Activated B cell treated with CpG ODN at 0.5 μM for 24 hours (primary cell): Measurements from ENCODE around the gene PLAC8L1. TPM values are rescaled to one million over a fixed set of nuclear protein-coding genes. Genes with fewer than 3 reads are reported as not detected.

Source experiments
- ATAC-seq: fragments of 200-7000 bp; cut with Tn5 transposase; one replicate; pipeline ENCODE4 v1.10.0; 2021; ENCODE audit warnings: low read depth, mild to moderate bottlenecking, moderate library complexity
- CTCF ChIA-PET: fragments of 350-600 bp; sonication (Branson Sonifier 250); formaldehyde crosslinking; loops from one replicate; lab custom pipeline; 2021; ENCODE audit warnings: antibody characterized with exemption; lab: Charles Lee
- POLR2A ChIA-PET: fragments of 350-600 bp; sonication (Branson Sonifier 250); formaldehyde crosslinking; loops from one replicate; lab custom pipeline; 2021; ENCODE audit warnings: antibody characterized with exemption; lab: Charles Lee
- DNase-seq: peaks from one replicate; pipeline ENCODE4 v3.0.0; 2022
- H3K27ac Mint-ChIP-seq: one replicate; pipeline ENCODE4 v1.8.0; 2020; ENCODE audit warnings: mixed read lengths
- H3K27me3 Mint-ChIP-seq: one replicate; pipeline ENCODE4 v1.8.0; 2021; ENCODE audit warnings: mixed read lengths
- H3K36me3 Mint-ChIP-seq: one replicate; pipeline ENCODE4 v1.8.0; 2021; ENCODE audit warnings: low read depth, mixed read lengths
- H3K4me1 Mint-ChIP-seq: one replicate; pipeline ENCODE4 v1.8.0; 2021; ENCODE audit warnings: mixed read lengths
- H3K4me3 Mint-ChIP-seq: one replicate; pipeline ENCODE4 v1.8.0; 2020; ENCODE audit warnings: mild to moderate bottlenecking, mixed read lengths
- H3K9me3 Mint-ChIP-seq: one replicate; pipeline ENCODE4 v1.8.0; 2020; ENCODE audit warnings: mixed read lengths
- intact Hi-C: fragments of 100-400 bp; cut with micrococcal nuclease; formaldehyde crosslinking; loops from one replicate; pipeline ENCODE4 v1.15.1; 2024
- total RNA-seq: library from RNA; stranded (reverse); gene quantifications from 2 replicates; pipeline ENCODE4 v1.2.3, GENCODE V29; 2022
- TF ChIP-seq, protein P1 (sequence below): fragments of 200-600 bp; IDR thresholded peaks from one replicate; pipeline ENCODE4 v1.8.0; 2022; ENCODE audit warnings: antibody characterized with exemption, mild to moderate bottlenecking

PLAC8L1 gene
- total RNA-seq, 1 donor from 2014 or later: 0.78 TPM

- CTCF ChIA-PET: no interaction called here
- POLR2A ChIA-PET: no interaction called here
- TF ChIP-seq, protein P1, sequence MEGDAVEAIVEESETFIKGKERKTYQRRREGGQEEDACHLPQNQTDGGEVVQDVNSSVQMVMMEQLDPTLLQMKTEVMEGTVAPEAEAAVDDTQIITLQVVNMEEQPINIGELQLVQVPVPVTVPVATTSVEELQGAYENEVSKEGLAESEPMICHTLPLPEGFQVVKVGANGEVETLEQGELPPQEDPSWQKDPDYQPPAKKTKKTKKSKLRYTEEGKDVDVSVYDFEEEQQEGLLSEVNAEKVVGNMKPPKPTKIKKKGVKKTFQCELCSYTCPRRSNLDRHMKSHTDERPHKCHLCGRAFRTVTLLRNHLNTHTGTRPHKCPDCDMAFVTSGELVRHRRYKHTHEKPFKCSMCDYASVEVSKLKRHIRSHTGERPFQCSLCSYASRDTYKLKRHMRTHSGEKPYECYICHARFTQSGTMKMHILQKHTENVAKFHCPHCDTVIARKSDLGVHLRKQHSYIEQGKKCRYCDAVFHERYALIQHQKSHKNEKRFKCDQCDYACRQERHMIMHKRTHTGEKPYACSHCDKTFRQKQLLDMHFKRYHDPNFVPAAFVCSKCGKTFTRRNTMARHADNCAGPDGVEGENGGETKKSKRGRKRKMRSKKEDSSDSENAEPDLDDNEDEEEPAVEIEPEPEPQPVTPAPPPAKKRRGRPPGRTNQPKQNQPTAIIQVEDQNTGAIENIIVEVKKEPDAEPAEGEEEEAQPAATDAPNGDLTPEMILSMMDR: no peak
- H3K36me3 Mint-ChIP-seq: no peaks in the 10 kb centered on the region
- no peak for ATAC-seq
- peaks cover 10% of the 10 kb centered on the region for H3K4me1 Mint-ChIP-seq
- H3K27ac Mint-ChIP-seq: no peak overlapping the region
- H3K4me3 Mint-ChIP-seq: no peak overlapping the region
- peaks cover 13% of the 10 kb centered on the region for H3K27me3 Mint-ChIP-seq
- DNase-seq: no peak
- no peaks in the 10 kb centered on the region for H3K9me3 Mint-ChIP-seq
- intact Hi-C loops: no loop called here
Measured at GRCh38 chr5:146076028-146076427, 29.3 kb downstream of the PLAC8L1 start.

DNA sequence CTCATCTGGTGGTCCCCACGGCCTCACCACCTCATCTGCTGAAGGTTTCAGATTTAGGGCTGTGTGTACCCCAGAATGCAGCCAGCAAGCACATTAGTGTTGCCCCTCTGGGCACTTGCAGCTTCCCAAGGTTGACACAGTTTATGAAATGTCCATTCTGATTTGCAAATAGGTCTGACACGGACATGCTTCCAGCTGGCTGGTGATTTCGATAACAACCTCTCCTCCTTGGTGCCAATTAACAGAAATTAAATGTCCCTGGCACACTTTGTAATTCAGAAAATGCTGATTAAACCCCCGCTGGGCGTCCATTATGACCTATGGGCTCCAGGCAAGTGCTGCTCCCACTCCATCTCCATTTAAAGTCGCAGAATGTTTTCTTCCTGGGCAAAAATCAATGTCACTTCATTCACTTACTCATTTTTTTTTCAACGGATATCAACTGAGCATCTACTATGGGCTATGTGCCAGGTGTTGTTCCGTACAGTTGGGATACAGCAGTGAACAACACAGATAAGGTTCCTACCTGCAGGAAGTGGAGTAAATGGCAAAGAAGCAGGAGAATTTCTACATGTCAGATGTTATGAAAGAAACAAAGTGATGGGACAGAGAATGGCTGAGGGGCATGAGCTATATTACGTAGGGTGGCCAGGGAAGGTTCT, 32.0 kb downstream of the PLAC8L1 start:
- TF ChIP-seq, protein P1: no peak
- no peaks in the 10 kb centered on the region for H3K9me3 Mint-ChIP-seq
- CTCF ChIA-PET: no interaction called here
- no peak for DNase-seq
- ATAC-seq: no peak
- H3K27me3 Mint-ChIP-seq: peaks cover 10% of the 10 kb centered on the region
- intact Hi-C loops: no loop called here
- H3K27ac Mint-ChIP-seq: no peak overlapping the region
- H3K4me1 Mint-ChIP-seq: no peaks in the 10 kb centered on the region
- no peaks in the 10 kb centered on the region for H3K36me3 Mint-ChIP-seq
- POLR2A ChIA-PET: no interaction called here
- no peak overlapping the region for H3K4me3 Mint-ChIP-seq

GRCh38 chr5:146072595-146072994, 32.8 kb downstream of the PLAC8L1 start:
- no peak for ATAC-seq
- Mint-ChIP-seq H3K27me3 (peaks cover 10% of the 10 kb centered on the region), H3K4me3 (no peak overlapping the region), H3K36me3 (no peaks in the 10 kb centered on the region), H3K27ac (no peak overlapping the region), H3K4me1 (no peaks in the 10 kb centered on the region), H3K9me3 (no peaks in the 10 kb centered on the region)
- CTCF ChIA-PET: no interaction called here
- TF ChIP-seq, protein P1: no peak
- POLR2A ChIA-PET: no interaction called here
- no peak for DNase-seq
- intact Hi-C loops: no loop called here

DNA sequence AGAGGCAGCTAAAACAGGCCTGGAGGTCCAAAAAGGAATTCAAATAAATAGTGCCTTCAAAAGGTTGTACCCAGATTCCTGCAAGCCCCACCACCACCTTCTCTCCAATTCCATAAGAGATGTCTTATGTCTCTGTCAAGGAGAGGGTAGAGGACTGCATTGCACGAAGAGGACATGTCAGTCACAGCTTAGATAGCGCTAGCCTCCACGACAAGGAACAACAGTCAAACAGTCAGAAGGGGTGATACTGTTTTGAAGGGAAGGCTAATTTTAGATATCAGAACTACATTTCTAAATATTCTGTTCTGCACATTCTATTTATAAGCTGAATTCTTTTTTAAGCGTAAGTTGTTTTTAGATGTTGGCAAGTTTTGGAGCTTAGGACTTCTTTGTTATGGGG, 34.2 kb downstream of the PLAC8L1 start:
- no peaks in the 10 kb centered on the region for H3K9me3 Mint-ChIP-seq
- TF ChIP-seq, protein P1: no peak
- no peaks in the 10 kb centered on the region for H3K36me3 Mint-ChIP-seq
- ChIA-PET CTCF (no interaction called here), POLR2A (no interaction called here)
- no peak for DNase-seq
- no peak overlapping the region for H3K4me3 Mint-ChIP-seq
- ATAC-seq: no peak
- H3K27me3 Mint-ChIP-seq: peaks cover 10% of the 10 kb centered on the region
- H3K4me1 Mint-ChIP-seq: no peaks in the 10 kb centered on the region
- intact Hi-C loops: no loop called here
- no peak overlapping the region for H3K27ac Mint-ChIP-seq

DNA sequence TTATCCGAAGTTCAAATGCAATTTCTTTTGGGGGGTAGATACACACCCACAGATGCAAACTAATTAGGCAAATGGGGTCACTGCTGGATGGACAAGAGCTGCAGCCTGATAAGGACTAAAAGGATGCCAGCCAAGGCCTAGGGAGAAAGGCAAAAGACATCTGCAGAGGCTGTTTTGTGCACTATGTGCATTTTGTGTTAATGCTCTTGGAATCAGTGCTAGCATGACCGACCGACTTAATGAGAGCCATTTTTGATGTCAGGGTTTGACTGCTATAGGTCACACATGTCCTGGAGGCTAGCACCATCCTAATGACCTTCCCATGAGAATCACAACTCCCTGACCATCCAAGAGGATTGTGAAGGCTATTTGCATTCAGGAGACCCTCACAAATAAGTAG, 34.6 kb downstream of the PLAC8L1 start:
- CTCF ChIA-PET: no interaction called here
- TF ChIP-seq, protein P1: no peak
- POLR2A ChIA-PET: no interaction called here
- Mint-ChIP-seq H3K4me1 (no peaks in the 10 kb centered on the region), H3K4me3 (no peak overlapping the region), H3K27ac (no peak overlapping the region), H3K27me3 (peaks cover 10% of the 10 kb centered on the region), H3K9me3 (no peaks in the 10 kb centered on the region), H3K36me3 (no peaks in the 10 kb centered on the region)
- ATAC-seq (no peak), DNase-seq (no peak)
- intact Hi-C loops: no loop called here
